ENCODE data around the gene LSG1.

- TF ChIP-seq CTCF (IDR thresholded peaks at IDR 0.05) (peak in 1 of 4 donors; percentile 15), POLR2A (IDR thresholded peaks at IDR 0.05) (no peak)
Observed at GRCh38 chr3:194640829-194641228, 31.2 kb downstream of the LSG1 start.

Measured in right lobe of liver (tissue), 4 donors.